Measurements from ENCODE around the gene COG5.
"Not testable (repeated sequence)": the region's sequence is repeated elsewhere in the genome, so short reads cannot be mapped to it uniquely, and the experiment has no call there.

Gene COG5

GRCh38 chr7:107160389-107160788 is 403.3 kb downstream of the COG5 start:
- H3K79me2 ChIP-seq: no peaks in the 10 kb centered on the region
- no peaks in the 10 kb centered on the region for H3K36me3 ChIP-seq (ENCODE audit: control insufficient read depth, insufficient read depth, low read length)
- no peak overlapping the region for H3K9ac ChIP-seq
- peaks cover 7% of the 10 kb centered on the region for H3K4me1 ChIP-seq
- H2AFZ ChIP-seq: no peak overlapping the region
- no peaks in the 10 kb centered on the region for H3K9me3 ChIP-seq (ENCODE audit: control insufficient read depth, low read length)
- H3K4me2 ChIP-seq (ENCODE audit: low read length): no peak overlapping the region
- no peaks in the 10 kb centered on the region for H3K27me3 ChIP-seq (ENCODE audit: control insufficient read depth, insufficient read depth, low read length)
- TF ChIP-seq CTCF (IDR thresholded peaks at IDR 0.05): no peak
- H3K4me3 ChIP-seq (ENCODE audit: low read depth, low read length): no peak overlapping the region
- no peak overlapping the region for H3K27ac ChIP-seq

- H3K4me2 ChIP-seq (ENCODE audit: low read length): no peak overlapping the region
- no peaks in the 10 kb centered on the region for H3K27me3 ChIP-seq (ENCODE audit: control insufficient read depth, insufficient read depth, low read length)
- no peaks in the 10 kb centered on the region for H3K79me2 ChIP-seq
- H3K36me3 ChIP-seq (ENCODE audit: control insufficient read depth, insufficient read depth, low read length): no peaks in the 10 kb centered on the region
- H3K4me3 ChIP-seq (ENCODE audit: low read depth, low read length): no peak overlapping the region
- H3K9me3 ChIP-seq (ENCODE audit: control insufficient read depth, low read length): no peaks in the 10 kb centered on the region
- H3K4me1 ChIP-seq: no peaks in the 10 kb centered on the region
- no peak for TF ChIP-seq CTCF (IDR thresholded peaks at IDR 0.05)
- H3K27ac ChIP-seq: no peak overlapping the region
- no peak overlapping the region for H2AFZ ChIP-seq
- H3K9ac ChIP-seq: no peak overlapping the region
Observed at GRCh38 chr7:107158028-107158427, 405.7 kb downstream of the COG5 start.

DNA sequence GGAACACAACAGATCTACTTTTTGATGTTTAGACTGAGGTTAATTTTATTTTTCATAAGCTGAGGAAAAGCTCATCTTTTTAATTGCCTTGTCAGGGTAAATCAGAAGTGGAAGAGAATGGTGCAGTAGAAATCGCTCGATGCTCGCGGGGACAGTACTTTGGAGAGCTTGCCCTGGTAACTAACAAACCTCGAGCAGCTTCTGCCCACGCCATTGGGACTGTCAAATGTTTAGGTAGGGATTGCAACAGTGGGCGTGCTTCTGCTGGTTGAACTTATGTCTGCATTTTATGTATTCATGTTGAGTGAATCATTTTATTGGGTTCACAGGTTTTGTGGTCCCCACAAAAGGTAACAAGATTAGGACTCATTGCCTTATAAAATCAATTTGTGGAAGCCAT is 406.6 kb downstream of the COG5 start:
- H3K9me3 ChIP-seq (ENCODE audit: control insufficient read depth, low read length): no peaks in the 10 kb centered on the region
- no peak for TF ChIP-seq CTCF (IDR thresholded peaks at IDR 0.05)

DNA sequence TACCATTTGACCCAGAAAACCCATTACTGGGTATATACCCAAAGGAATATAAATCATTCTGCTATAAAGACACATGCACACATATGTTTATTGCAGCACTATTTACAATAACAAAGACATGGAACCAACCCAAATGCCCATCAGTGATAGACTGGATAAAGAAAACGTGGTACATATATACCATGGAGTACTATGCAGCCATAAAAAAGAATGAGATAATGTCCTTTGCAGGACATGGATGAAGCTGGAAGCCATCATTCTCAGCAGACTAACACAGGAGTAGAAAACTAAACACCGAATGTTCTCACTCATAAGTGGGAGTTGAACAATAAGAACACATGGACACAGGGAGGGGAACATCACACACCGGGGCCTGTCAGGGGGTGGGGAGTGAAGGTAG is 408.0 kb downstream of the COG5 start:
- H3K9me3 ChIP-seq (ENCODE audit: control insufficient read depth, low read length); H2AFZ ChIP-seq; H3K27ac ChIP-seq; H3K4me2 ChIP-seq (ENCODE audit: low read length); H3K4me3 ChIP-seq (ENCODE audit: low read depth, low read length); H3K36me3 ChIP-seq (ENCODE audit: control insufficient read depth, insufficient read depth, low read length); H3K4me1 ChIP-seq; H3K9ac ChIP-seq; H3K27me3 ChIP-seq (ENCODE audit: control insufficient read depth, insufficient read depth, low read length); H3K79me2 ChIP-seq: not testable (repeated sequence)

More for the DNA sequence above, 406.6 kb downstream of the COG5 start:
- H3K36me3 ChIP-seq (ENCODE audit: control insufficient read depth, insufficient read depth, low read length): no peaks in the 10 kb centered on the region
- H3K4me2 ChIP-seq (ENCODE audit: low read length): no peak overlapping the region
- H3K4me3 ChIP-seq (ENCODE audit: low read depth, low read length): no peak overlapping the region
- H3K27me3 ChIP-seq (ENCODE audit: control insufficient read depth, insufficient read depth, low read length): no peaks in the 10 kb centered on the region
- H3K4me1 ChIP-seq: no peaks in the 10 kb centered on the region
- H3K79me2 ChIP-seq: no peaks in the 10 kb centered on the region
- H3K9ac ChIP-seq: no peak overlapping the region
- H3K27ac ChIP-seq: no peak overlapping the region
- H2AFZ ChIP-seq: no peak overlapping the region

GRCh38 chr7:107154826-107155225 is 408.9 kb downstream of the COG5 start:
- Histone ChIP-seq H3K79me2 (no peaks in the 10 kb centered on the region), H3K9ac (no peak overlapping the region), H2AFZ (no peak overlapping the region), H3K27ac (no peak overlapping the region), H3K4me3 (ENCODE audit: low read depth, low read length) (no peak overlapping the region), H3K4me1 (no peaks in the 10 kb centered on the region), H3K27me3 (ENCODE audit: control insufficient read depth, insufficient read depth, low read length) (no peaks in the 10 kb centered on the region), H3K36me3 (ENCODE audit: control insufficient read depth, insufficient read depth, low read length) (no peaks in the 10 kb centered on the region), H3K9me3 (ENCODE audit: control insufficient read depth, low read length) (no peaks in the 10 kb centered on the region), H3K4me2 (ENCODE audit: low read length) (no peak overlapping the region)
- TF ChIP-seq CTCF (IDR thresholded peaks at IDR 0.05): no peak

Data from parathyroid adenoma (tissue), 2 donors.